Measurements from ENCODE around the gene PDK2. TPM values are rescaled to one million over a fixed set of nuclear protein-coding genes. Genes with fewer than 3 reads are reported as not detected.
A peak's percentile ranks its signal among the peaks of the same experiment; 100 is the strongest.

PDK2 gene
- total RNA-seq, 1 donor from 2014 or later = 17.5 TPM

DNA sequence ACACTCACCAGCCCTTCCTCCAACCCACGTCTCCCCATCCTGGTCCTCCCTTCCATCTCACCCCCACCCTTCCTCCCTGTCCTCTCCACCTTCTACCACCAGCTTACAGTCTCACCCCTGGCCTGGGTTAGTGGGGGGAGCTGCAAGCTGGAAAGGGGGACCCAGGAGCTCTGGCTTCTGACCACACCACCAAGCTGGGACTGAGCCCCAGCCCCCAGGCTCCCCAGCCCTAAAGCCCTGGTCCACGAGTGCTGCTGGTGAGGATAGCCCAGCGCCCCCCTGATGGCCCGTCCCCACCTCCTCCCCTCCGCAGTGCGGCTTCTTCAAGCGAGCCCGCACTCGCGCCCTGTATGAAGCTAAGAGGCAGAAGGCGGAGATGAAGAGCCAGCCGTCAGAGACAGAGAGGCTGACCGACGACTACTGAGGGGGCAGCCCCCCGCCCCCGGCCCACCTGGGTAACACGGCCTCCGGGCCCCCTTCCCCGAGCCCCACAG is 7.2 kb upstream of the PDK2 start:
- TF ChIP-seq, protein P1, sequence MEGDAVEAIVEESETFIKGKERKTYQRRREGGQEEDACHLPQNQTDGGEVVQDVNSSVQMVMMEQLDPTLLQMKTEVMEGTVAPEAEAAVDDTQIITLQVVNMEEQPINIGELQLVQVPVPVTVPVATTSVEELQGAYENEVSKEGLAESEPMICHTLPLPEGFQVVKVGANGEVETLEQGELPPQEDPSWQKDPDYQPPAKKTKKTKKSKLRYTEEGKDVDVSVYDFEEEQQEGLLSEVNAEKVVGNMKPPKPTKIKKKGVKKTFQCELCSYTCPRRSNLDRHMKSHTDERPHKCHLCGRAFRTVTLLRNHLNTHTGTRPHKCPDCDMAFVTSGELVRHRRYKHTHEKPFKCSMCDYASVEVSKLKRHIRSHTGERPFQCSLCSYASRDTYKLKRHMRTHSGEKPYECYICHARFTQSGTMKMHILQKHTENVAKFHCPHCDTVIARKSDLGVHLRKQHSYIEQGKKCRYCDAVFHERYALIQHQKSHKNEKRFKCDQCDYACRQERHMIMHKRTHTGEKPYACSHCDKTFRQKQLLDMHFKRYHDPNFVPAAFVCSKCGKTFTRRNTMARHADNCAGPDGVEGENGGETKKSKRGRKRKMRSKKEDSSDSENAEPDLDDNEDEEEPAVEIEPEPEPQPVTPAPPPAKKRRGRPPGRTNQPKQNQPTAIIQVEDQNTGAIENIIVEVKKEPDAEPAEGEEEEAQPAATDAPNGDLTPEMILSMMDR (conservative IDR thresholded peaks at IDR 0.05; ENCODE audit: low read depth, low read length) = no peak
- DNase-seq (ENCODE audit: low read depth) = no peak
- no peak overlapping the region for H3K4me3 ChIP-seq (ENCODE audit: low read depth, low read length)

- DNase-seq (ENCODE audit: low read depth) = no peak
- no peak overlapping the region for H3K4me3 ChIP-seq (ENCODE audit: low read depth, low read length)
- TF ChIP-seq, protein P1 (conservative IDR thresholded peaks at IDR 0.05; ENCODE audit: low read depth, low read length) = no peak
Measured at GRCh38 chr17:50088952-50089825, 6.0 kb upstream of the PDK2 start.

DNA sequence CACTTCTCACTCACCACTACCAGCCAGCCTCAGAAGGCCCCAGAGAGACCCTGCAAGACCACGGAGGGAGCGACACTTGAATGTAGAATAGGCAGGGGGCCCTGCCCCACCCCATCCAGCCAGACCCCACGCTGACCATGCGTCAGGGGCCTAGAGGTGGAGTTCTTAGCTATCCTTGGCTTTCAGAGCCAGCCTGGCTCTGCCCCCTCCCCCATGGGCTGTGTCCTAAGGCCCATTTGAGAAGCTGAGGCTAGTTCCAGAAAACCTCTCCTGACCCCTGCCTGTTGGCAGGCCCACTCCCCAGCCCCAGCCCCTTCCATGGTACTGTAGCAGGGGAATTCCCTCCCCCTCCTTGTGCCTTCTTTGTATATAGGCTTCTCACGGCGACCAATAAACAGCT is 5.1 kb upstream of the PDK2 start:
- TF ChIP-seq, protein P1 (conservative IDR thresholded peaks at IDR 0.05; ENCODE audit: low read depth, low read length) = no peak
- DNase-seq (ENCODE audit: low read depth) = no peak

GRCh38 chr17:50090971-50091917 is 3.9 kb upstream of the PDK2 start:
- TF ChIP-seq, protein P1 (conservative IDR thresholded peaks at IDR 0.05; ENCODE audit: low read depth, low read length) = no peak
- no peak for DNase-seq (ENCODE audit: low read depth)
- H3K4me3 ChIP-seq (ENCODE audit: low read depth, low read length) = no peak overlapping the region

More for the DNA sequence above, 5.1 kb upstream of the PDK2 start:
- no peak overlapping the region for H3K4me3 ChIP-seq (ENCODE audit: low read depth, low read length)

GRCh38 chr17:50091918-50092285 is 3.2 kb upstream of the PDK2 start:
- no peak for DNase-seq (ENCODE audit: low read depth)
- TF ChIP-seq, protein P1 (conservative IDR thresholded peaks at IDR 0.05; ENCODE audit: low read depth, low read length) = no peak
- H3K4me3 ChIP-seq (ENCODE audit: low read depth, low read length) = no peak overlapping the region

GRCh38 chr17:50093246-50093645 is 1.9 kb upstream of the PDK2 start:
- TF ChIP-seq, protein P1 (conservative IDR thresholded peaks at IDR 0.05; ENCODE audit: low read depth, low read length) = no peak
- peak overlapping the region; percentile 7 for H3K4me3 ChIP-seq (ENCODE audit: low read depth, low read length)
- DNase-seq (ENCODE audit: low read depth) = no peak
